Colonic mucosa (tissue), 2 donors: Measurements from ENCODE around the gene ERV3-1. TPM values are rescaled to one million over a fixed set of nuclear protein-coding genes. Genes with fewer than 3 reads are reported as not detected.

Source experiments
- total RNA-seq, 2 donors: library from RNA; stranded (reverse); fragmentation: NEBNext Ultra II Directional in 1 of 2; extraction: Animal tissue kit (Norgen Biotek cat#: 25700) in 1 of 2; gene quantifications; one replicate each; pipeline ENCODE4 v1.2.1, GENCODE V29; 2021
- donor health status: DM: no; HTN: no; CAD: no.
- donor health status: DM: no; HTN: no; CAD: no.

The ERV3-1 gene
- total RNA-seq, 2 donors from 2014 or later, result 5.5 to 7.7 TPM

Other genes with a start within 250 kb of the ERV3-1 start
- 1 to 10 TPM; 6.1 to 8.8 TPM for gene ZNF138, start 212.3 kb downstream of the ERV3-1 start, total RNA-seq
- 1 to 10 TPM; 5.0 to 7.1 TPM for gene ZNF273, start 103.4 kb downstream of the ERV3-1 start, total RNA-seq
- gene ZNF117, start 15.7 kb downstream of the ERV3-1 start, total RNA-seq, result 1 to 10 TPM; 4.7 to 4.8 TPM